Motor neuron (in vitro differentiated cells): Measurements from ENCODE around the gene KRTAP10-12. TPM values are rescaled to one million over a fixed set of nuclear protein-coding genes. Genes with fewer than 3 reads are reported as not detected.
A peak's percentile ranks its signal among the peaks of the same experiment; 100 is the strongest.
"Not testable (repeated sequence)": the region's sequence is repeated elsewhere in the genome, so short reads cannot be mapped to it uniquely, and the experiment has no call there.

Experiments used
- ATAC-seq, 8 experiments: fragments of 200-7000 bp; cut with Tn5 transposase; replicated peaks in 6 of 8; 2 replicates each; pipeline ENCODE4 v1.8.0; 2021; ENCODE audit warnings: mild to moderate bottlenecking in 8 of 8, moderate library complexity in 8 of 8
- H3K27ac ChIP-seq, 2 donors: fragments of 250-450 bp; sonication (Bioruptor Pico); 2 replicates each; pipeline ENCODE4 v1.9.0; 2021; ENCODE audit warnings: antibody characterized with exemption in 2 of 2, mild to moderate bottlenecking in 2 of 2, moderate library complexity in 1 of 2
- H3K4me1 ChIP-seq, 2 donors: fragments of 250-450 bp; sonication (Bioruptor Pico); replicated peaks in 1 of 2; 2 replicates each; pipeline ENCODE4 v1.6.1; 2021; ENCODE audit warnings: antibody characterized with exemption in 2 of 2, mild to moderate bottlenecking in 2 of 2, moderate library complexity in 1 of 2
- H3K4me3 ChIP-seq, 5 donors: fragments of 250-450 bp; sonication (Bioruptor Pico); 2 replicates each; pipeline ENCODE4 v1.9.0; 2021; ENCODE audit warnings: antibody characterized with exemption in 5 of 5, mild to moderate bottlenecking in 5 of 5, moderate library complexity in 4 of 5
- WGBS, 10 experiments: fragments of 450-650 bp; shearing (Covaris generic); methylation state at CpG; one replicate each; pipeline ENCODE4 v1.0.0; 2022; 5-methylcytosine and 5-hydroxymethylcytosine counted together
- in situ Hi-C, 9 experiments: fragments of 400-800 bp; cut with MboI; loops; one replicate each; pipeline ENCODE4 v1.15.0; 2021; ENCODE audit warnings: low sequenced_read_pairs in 9 of 9, low pct_unique_long_range_greater_than_20kb in 2 of 9; ENCODE audit not compliant: unreplicated experiment in 9 of 9
- total RNA-seq, 8 experiments: library from RNA; unstranded; fragments of 300-600 nt; gene quantifications; 2 replicates each; pipeline versions ENCODE4 v1.2.3 to v1.2.4, GENCODE V29; 2022

The KRTAP10-12 gene, protein sequence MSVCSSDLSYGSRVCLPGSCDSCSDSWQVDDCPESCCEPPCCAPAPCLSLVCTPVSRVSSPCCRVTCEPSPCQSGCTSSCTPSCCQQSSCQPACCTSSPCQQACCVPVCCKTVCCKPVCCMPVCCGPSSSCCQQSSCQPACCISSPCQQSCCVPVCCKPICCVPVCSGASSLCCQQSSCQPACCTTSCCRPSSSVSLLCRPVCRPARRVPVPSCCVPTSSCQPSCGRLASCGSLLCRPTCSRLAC
- total RNA-seq: under 1 TPM in 3 of 8 experiments, not detected in 5; 0.29 to 0.85 (median 0.56) TPM

DNA sequence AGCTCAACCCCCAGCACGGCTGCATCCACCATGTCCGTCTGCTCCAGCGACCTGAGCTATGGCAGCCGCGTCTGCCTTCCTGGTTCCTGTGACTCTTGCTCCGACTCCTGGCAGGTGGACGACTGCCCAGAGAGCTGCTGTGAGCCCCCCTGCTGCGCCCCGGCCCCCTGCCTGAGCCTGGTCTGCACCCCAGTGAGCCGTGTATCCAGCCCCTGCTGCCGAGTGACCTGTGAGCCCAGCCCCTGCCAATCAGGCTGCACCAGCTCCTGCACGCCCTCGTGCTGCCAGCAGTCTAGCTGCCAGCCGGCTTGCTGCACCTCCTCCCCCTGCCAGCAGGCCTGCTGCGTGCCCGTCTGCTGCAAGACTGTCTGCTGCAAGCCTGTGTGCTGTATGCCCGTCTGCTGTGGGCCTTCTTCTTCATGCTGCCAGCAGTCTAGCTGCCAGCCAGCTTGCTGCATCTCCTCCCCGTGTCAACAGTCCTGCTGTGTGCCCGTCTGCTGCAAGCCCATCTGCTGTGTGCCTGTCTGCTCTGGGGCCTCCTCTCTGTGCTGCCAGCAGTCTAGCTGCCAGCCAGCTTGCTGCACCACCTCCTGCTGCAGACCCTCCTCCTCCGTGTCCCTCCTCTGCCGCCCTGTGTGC, at the start of gene KRTAP10-12:
KRTAP10-12 (plus strand) TSS at position 1 of the 639 bp plus-strand sequence; CDS start at position 31, 30 bp downstream.
- H3K27ac ChIP-seq, ATAC-seq, H3K4me3 ChIP-seq, in situ Hi-C loops: not testable (repeated sequence)
- 80% methylated on average over 1 of the region's 21 CpGs; no CpG with 5 or more reads in 9 of the 10 experiments for WGBS, 10 experiments
- H3K4me1 ChIP-seq: peaks cover 10 to 26% of the 10 kb centered on the region in 2 donors

DNA sequence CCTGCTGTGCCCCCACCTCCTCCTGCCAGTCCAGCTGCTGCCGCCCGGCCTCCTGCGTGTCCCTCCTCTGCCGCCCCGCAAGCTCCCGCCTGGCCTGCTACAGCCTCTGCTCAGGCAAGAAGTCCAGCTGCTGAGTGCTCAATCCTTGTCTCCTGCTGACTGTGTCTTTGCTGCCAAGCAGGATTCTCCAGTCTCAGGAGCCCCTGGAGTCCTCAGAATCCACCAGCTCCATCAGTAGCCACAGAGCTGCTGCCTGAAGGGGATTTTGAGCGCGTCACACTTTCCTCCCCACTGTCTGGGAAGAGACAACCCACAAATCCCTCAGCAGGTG, 49.8 kb upstream of the KRTAP10-12 start:
- Histone ChIP-seq H3K27ac (no peak overlapping the region), H3K4me3 (no peak overlapping the region), H3K4me1 (no peaks in the 10 kb centered on the region)
- WGBS, 10 experiments: 0 to 76% (median 20%) methylated on average over 1 to 6 of the region's 8 CpGs; no CpG with 5 or more reads in 6 of the 10 experiments
- in situ Hi-C loops: no loop called here
- peak in 1 of 8 experiments; percentile 18 for ATAC-seq

DNA sequence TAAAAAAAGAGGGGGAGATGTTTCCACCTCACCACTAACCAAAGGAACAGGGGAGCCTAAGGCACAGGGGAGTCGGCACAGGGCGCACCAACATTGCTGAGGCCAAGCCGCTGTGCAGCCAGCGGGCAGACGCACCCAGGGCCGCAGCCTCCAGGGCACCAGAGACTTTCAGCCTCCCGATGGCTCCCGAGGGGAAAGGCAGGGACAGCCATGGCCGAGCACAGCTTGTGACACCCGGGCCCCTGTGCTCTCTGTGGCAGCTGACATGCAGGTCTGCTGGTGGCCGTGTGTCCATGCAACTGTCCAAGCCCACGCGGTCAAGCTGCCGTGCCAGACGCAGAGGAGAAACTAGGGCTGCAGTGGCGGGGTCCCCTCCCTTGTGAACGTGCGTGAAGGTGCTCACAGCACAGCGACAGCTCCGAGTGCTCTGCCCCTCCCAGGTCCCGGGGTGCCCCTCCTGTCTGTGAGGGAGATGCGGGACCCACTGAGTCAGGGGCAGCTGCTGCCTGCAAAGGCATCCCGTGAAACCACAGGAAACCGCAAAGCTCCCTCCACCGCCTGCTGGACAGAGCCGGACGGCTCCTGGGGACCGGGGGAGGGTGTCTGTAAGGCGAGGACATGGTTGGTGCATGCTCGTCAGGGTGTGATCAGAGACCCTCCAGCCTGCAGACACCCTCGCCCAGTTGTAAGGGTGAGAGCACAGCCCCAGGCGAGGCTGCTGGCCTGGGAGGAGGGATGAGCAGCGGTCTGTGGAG, 48.2 kb upstream of the KRTAP10-12 start:
- in situ Hi-C loops: no loop called here
- no peak overlapping the region for H3K27ac ChIP-seq
- no peaks in the 10 kb centered on the region for H3K4me1 ChIP-seq
- ATAC-seq: no peak
- H3K4me3 ChIP-seq: no peak overlapping the region
- WGBS, 10 experiments: 17 to 100% (median 83%) methylated on average over 1 to 12 of the region's 33 CpGs; no CpG with 5 or more reads in 2 of the 10 experiments

DNA sequence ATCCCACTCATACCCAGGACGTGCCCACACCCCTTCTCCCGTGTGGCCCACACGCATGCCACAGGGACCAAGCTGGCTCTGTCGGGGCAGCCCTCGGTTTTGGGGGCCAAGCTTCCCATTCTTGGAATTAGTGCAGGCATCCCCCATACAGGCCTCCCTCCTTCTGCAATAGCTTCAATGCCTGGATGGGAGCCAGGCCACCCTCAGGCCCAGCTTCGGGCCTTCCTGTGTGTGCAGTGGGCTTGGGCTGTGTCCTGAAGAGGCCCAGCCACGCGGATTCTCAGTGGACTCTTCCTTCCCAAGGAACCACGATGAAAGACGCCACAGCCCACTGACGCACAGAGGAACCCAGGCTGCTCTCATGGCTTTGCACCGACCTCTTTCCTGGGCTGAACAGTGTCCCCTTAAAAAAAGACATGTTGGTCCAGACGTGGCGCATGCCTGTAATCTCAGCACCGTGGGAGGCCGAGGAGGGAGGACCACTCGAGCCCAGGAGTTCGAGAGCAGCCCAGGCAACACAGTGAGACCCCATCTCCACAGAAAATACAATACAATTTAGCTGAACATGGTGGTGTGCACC, 47.4 kb upstream of the KRTAP10-12 start:
- Histone ChIP-seq H3K4me1 (no peaks in the 10 kb centered on the region), H3K27ac (no peak overlapping the region), H3K4me3 (no peak overlapping the region)
- ATAC-seq: no peak
- in situ Hi-C loops: no loop called here
- WGBS, 10 experiments: 67 to 96% (median 87%) methylated on average over 4 to 11 of the region's 18 CpGs; no CpG with 5 or more reads in 5 of the 10 experiments

DNA sequence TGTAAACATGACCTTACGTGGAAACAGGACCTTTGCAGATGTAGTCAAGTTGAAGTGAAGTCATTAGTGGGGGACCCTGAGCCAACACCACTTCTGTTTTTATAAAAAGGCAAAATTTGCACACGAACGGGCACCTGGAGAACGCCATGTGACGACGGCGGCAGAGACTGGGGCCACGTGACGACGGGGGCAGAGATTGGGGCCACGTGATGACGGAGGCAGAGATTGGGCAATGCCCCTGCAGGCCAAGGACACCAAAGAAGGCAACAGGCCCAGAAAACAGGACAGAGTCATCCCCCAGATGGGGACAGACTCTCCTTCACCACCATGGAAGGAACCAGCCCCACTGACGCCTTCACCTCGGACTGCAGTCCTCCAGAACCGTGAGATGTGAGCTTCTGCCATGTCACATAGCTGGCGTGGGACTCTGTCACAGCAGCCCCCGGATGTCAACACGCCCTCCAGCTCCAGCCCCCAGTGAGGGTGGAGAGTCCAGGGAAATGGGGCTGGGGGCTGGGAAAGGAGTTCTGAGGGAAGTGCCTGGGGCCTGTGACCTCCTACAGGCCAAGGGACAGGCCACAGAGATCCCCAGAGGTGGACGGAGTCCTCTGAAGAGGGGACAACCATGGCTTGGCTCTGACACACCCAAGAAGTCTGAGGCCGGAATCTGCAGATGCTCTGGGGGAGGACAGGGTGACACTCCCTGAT, 46.6 kb upstream of the KRTAP10-12 start:
- no peak overlapping the region for H3K27ac ChIP-seq
- no peaks in the 10 kb centered on the region for H3K4me1 ChIP-seq
- H3K4me3 ChIP-seq: no peak overlapping the region
- ATAC-seq: no peak
- WGBS, 10 experiments: 49 to 100% (median 81%) methylated on average over 1 to 11 of the region's 20 CpGs; no CpG with 5 or more reads in 1 of the 10 experiments
- in situ Hi-C loops: no loop called here

DNA sequence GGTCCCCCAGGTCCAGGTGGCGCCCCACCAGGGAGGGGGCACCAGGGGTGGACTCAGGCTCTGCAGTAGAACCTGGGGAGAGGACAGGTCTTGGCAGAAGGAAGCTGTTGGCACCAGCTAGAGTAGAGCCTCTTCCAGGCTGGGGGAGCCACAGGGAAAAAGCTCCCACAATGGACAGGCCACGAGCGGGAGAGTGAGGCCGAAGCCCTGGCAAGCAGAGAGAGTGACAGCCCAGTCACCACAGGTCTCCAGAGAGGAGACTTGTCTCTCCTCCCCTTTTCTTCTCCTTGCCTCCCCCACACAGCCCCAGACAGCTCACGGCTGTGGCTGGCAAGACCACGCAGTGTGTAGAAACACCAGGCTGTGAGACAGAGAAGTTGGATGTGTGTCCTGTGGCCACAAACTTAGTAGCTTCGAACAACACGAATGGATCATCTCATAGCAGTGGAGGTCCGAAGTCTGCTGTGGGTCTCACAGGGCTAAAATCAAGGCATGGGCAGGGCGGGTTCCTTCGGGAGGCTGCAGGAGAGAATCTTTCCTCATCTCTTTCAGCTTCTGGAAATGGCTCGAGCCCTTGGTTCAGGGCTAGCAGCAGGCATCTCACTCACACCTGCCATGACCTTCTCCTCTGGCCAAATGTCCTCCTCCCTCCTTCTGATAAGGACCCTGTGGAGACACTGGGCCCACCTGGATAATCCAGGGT, 45.8 kb upstream of the KRTAP10-12 start:
- WGBS, 10 experiments: 29 to 97% (median 86%) methylated on average over 1 to 7 of the region's 12 CpGs; no CpG with 5 or more reads in 4 of the 10 experiments

DNA sequence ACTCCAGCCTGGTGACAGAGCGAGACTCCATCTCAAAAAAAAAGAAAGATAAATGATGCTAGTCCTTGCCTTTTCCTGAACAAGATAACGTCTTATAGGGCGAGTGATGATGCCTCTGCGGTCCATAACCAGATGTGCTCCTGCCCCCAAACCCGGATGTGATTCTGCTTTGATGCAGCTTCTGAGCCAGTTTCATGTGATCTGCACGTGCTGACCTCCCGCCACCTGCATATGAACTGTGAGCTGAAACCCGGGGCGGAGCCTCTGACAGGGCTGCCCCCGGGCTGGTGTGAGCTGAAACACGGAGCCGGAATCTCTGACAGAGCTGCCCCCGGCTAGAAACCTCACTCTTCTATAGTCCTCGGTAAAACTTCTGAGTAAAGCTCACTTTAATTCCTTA, 43.8 kb upstream of the KRTAP10-12 start:
- no peak overlapping the region for H3K4me3 ChIP-seq
- in situ Hi-C loops: no loop called here
- no peak overlapping the region for H3K27ac ChIP-seq
- no peaks in the 10 kb centered on the region for H3K4me1 ChIP-seq
- peak in 7 of 8 experiments; percentile 30 to 71 (median 56) for ATAC-seq
- 12 to 100% (median 58%) methylated on average over 1 to 10 of the region's 14 CpGs for WGBS, 10 experiments

More for the DNA sequence above, 45.8 kb upstream of the KRTAP10-12 start:
- Histone ChIP-seq H3K4me3 (no peak overlapping the region), H3K27ac (no peak overlapping the region), H3K4me1 (no peaks in the 10 kb centered on the region)
- in situ Hi-C loops: no loop called here
- ATAC-seq: no peak

DNA sequence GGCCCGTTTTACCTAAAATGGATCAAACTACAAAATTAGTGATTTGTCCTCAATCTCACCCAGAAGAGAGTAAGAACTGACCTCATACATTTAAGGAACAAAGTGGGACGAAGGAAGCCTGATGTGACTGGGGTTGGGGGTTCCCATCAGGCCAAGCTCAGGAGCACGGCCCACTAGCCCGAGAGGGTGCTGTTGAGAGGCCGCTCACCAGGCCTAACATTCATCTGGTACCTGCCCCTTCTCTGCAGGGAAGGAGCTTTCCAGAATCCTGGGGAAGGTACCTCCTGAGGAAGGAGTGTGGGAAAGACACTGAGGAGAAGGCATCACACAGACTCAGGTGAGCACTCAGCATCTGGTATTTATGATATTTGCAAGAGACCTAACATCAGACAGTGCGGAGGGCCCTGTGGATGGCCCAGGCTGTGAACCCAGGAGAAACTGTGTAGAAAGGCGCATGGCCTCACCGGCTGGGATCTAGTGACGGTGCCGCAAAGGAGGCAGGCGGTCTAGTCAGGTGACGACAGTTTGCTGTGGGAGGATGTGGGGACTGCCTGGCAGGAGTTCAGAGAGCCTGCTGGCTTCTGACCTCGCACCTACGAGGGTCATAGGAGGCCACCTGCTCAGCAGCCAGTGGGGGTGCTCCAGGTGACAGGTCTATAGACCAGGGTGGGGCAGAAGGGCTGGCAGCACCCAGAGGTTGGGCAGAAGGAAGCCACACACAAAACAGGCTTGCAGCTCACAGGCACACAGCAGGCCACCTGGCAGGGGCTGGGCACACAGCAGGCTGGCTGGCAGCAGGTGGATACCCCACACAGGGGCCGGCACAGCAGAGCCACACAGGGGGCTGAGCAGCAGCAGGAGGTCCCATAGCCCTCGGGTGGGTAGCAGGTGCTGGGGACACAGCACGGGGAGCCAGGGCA, 43.1 kb upstream of the KRTAP10-12 start:
- in situ Hi-C loops: no loop called here
- 13 to 90% (median 80%) methylated on average over 2 to 10 of the region's 17 CpGs; no CpG with 5 or more reads in 1 of the 10 experiments for WGBS, 10 experiments
- H3K4me3 ChIP-seq: no peak overlapping the region
- H3K27ac ChIP-seq: no peak overlapping the region
- no peaks in the 10 kb centered on the region for H3K4me1 ChIP-seq
- no peak for ATAC-seq

DNA sequence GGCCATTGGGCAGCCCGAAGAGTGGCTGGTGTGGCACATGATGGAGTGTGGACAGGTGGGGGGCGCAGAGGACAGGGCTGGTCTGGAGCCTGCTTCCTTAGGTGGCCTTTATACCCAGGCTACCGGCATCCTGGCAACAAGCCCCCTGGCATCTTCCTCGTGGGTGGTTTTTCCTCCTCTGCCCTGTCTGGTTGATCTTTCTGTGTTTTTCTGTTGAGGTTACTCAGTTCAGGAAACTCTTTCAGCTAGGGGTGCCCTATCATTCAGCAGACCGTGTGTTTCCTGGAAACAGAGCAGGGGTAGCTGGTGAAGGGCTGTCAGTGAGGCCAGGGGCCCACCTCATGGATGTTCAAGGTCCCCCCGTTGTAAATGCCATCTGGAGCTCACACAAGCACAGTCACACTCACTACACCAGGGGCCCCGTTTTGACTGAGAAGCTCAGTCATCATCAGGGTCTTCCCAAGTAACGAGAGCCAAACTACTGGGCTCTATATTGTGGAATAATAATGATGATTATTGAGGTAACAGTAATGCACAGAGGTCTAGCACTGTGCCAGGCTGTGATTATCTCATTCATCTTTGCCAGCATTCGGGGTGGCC, 42.3 kb upstream of the KRTAP10-12 start, which contains the start of gene KRTAP12-4:
KRTAP12-4 (minus strand) TSS at position 84 of the 600 bp plus-strand sequence; CDS start at position 39, 45 bp downstream.
- no peaks in the 10 kb centered on the region for H3K4me1 ChIP-seq
- WGBS, 10 experiments: 10 to 100% (median 78%) methylated on average over 1 to 4 of the region's 9 CpGs; no CpG with 5 or more reads in 3 of the 10 experiments

DNA sequence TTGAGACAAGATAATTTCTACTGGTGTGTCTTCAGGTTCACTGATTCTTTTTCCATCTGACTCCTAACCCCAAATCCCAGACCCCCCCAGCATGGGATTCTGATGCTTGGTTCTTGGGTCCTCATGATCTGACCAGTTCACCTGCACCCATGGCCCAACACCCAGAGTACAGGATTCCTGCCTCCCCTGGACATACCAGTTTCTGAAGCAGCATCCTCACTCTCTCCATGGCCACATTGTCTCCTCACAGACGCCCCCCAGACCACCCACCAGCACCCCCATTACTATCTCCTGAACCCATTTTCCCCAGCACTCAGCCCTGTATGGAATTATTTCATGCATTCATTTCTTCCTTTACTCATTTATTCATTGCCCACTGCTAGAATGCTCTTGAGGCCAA, 40.1 kb upstream of the KRTAP10-12 start:
- Histone ChIP-seq H3K27ac (no peak overlapping the region), H3K4me3 (no peak overlapping the region), H3K4me1 (no peaks in the 10 kb centered on the region)
- in situ Hi-C loops: no loop called here
- 60% methylated on average over 1 of the region's 1 CpG; no CpG with 5 or more reads in 9 of the 10 experiments for WGBS, 10 experiments
- no peak for ATAC-seq

More for the DNA sequence above, 42.3 kb upstream of the KRTAP10-12 start, which contains the start of gene KRTAP12-4:
- Histone ChIP-seq H3K27ac (no peak within 1 kb of the TSS), H3K4me3 (no peak within 1 kb of the TSS)
- no peak for ATAC-seq
- in situ Hi-C loops: no loop called here
